Neural crest cell (in vitro differentiated cells): ENCODE results near the gene GKN2. TPM values are rescaled to one million over a fixed set of nuclear protein-coding genes. Genes with fewer than 3 reads are reported as not detected.

Experiments
- DNase-seq: peaks from one replicate; pipeline ENCODE4 v3.0.0; 2021; ENCODE audit warnings: low read depth, mixed read lengths, low spot score
- H3K27ac Mint-ChIP-seq: one replicate; pipeline ENCODE4 v1.8.0; 2021; ENCODE audit warnings: mild to moderate bottlenecking, mixed read lengths; ENCODE audit not compliant: unreplicated experiment
- H3K27me3 Mint-ChIP-seq: 2 replicates; pipeline ENCODE4 v1.8.0; 2021; ENCODE audit warnings: low read depth, mild to moderate bottlenecking, mixed read lengths
- H3K36me3 Mint-ChIP-seq: 2 replicates; pipeline ENCODE4 v1.8.0; 2021; ENCODE audit warnings: low read depth, mild to moderate bottlenecking, mixed read lengths
- H3K4me1 Mint-ChIP-seq: 2 replicates; pipeline ENCODE4 v1.8.0; 2021; ENCODE audit warnings: mixed read lengths
- H3K4me3 Mint-ChIP-seq: one replicate; pipeline ENCODE4 v1.8.0; 2021; ENCODE audit warnings: mild to moderate bottlenecking, mixed read lengths
- H3K9me3 Mint-ChIP-seq: 2 replicates; pipeline ENCODE4 v1.8.0; 2021; ENCODE audit warnings: mixed read lengths
- long read RNA-seq: library from polyadenylated mRNA; unstranded; transcript quantifications from one replicate; pipeline ENCODE4 v2.0.0, GENCODE V29; 2020
- total RNA-seq: library from RNA; stranded (reverse); gene quantifications from 2 replicates; pipeline ENCODE4 v1.2.1, GENCODE V29; 2021
- TF ChIP-seq, protein P1 (sequence below): fragments of 200-600 bp; sonication (generic); conservative IDR thresholded peaks from 2 replicates; pipeline ENCODE4 v1.5.0; 2021; ENCODE audit warnings: antibody characterized with exemption, mild to moderate bottlenecking

The GKN2 gene, protein sequence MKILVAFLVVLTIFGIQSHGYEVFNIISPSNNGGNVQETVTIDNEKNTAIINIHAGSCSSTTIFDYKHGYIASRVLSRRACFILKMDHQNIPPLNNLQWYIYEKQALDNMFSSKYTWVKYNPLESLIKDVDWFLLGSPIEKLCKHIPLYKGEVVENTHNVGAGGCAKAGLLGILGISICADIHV
- not detected in 2 replicates for total RNA-seq
- long read RNA-seq, result 0 reads

DNA sequence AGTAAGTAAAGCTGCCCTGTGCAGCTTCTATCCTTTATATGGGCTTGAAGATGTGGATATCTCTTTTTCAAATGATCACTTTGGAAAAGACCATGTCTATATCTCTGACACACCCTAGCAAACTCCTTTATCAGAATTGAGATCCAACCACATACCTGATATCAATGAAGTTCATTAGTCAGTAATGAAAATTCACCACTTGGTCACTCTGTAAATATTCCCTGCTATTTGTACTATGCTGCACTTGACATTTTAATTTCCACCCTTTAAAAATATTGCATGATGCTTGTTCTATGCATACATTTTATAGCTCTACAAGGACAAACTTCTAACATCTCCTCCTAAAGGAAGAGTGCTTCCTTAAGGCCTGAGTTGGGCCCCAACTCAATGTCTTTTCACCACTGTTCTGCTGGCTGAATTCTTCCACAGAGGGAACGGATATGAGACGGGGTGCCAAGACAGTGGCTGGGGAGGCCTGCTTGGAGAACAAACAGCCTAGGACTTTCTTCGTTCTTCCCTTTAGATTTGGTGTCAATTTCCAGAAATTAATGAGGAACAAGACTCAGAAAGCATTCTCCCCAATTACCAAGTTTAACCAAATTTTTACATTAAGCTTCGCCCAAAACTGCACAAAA lies at the start of gene GKN2:
TSS of gene GKN2 (minus strand) at position 7 of the 635 bp plus-strand sequence. CDS start 32 bp downstream, outside the sequence.
- no peak within 1 kb of the TSS for H3K4me3 Mint-ChIP-seq
- H3K4me1 Mint-ChIP-seq, result no peaks in the 10 kb centered on the region
- TF ChIP-seq, protein P1, sequence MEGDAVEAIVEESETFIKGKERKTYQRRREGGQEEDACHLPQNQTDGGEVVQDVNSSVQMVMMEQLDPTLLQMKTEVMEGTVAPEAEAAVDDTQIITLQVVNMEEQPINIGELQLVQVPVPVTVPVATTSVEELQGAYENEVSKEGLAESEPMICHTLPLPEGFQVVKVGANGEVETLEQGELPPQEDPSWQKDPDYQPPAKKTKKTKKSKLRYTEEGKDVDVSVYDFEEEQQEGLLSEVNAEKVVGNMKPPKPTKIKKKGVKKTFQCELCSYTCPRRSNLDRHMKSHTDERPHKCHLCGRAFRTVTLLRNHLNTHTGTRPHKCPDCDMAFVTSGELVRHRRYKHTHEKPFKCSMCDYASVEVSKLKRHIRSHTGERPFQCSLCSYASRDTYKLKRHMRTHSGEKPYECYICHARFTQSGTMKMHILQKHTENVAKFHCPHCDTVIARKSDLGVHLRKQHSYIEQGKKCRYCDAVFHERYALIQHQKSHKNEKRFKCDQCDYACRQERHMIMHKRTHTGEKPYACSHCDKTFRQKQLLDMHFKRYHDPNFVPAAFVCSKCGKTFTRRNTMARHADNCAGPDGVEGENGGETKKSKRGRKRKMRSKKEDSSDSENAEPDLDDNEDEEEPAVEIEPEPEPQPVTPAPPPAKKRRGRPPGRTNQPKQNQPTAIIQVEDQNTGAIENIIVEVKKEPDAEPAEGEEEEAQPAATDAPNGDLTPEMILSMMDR, result no peak
- peaks cover 2% of the 10 kb centered on the region for H3K9me3 Mint-ChIP-seq
- no peaks in the 10 kb centered on the region for H3K36me3 Mint-ChIP-seq
- DNase-seq, result no peak
- no peak within 1 kb of the TSS for H3K27ac Mint-ChIP-seq
- peaks cover 14% of the 10 kb centered on the region for H3K27me3 Mint-ChIP-seq

GRCh38 chr2:69001879-69002278 lies 49.2 kb upstream of the GKN2 start:
- Mint-ChIP-seq H3K4me1 (no peaks in the 10 kb centered on the region), H3K27ac (no peak overlapping the region), H3K9me3 (peaks cover 15% of the 10 kb centered on the region), H3K4me3 (no peak overlapping the region), H3K36me3 (no peaks in the 10 kb centered on the region), H3K27me3 (peaks cover 35% of the 10 kb centered on the region)
- DNase-seq, result no peak
- TF ChIP-seq, protein P1, result no peak

GRCh38 chr2:68997401-68997800 lies 44.7 kb upstream of the GKN2 start:
- H3K4me1 Mint-ChIP-seq, result peaks cover 6% of the 10 kb centered on the region
- no peaks in the 10 kb centered on the region for H3K36me3 Mint-ChIP-seq
- TF ChIP-seq, protein P1, result no peak
- no peak overlapping the region for H3K27ac Mint-ChIP-seq
- peaks cover 15% of the 10 kb centered on the region for H3K27me3 Mint-ChIP-seq
- H3K9me3 Mint-ChIP-seq, result peaks cover 14% of the 10 kb centered on the region
- no peak overlapping the region for H3K4me3 Mint-ChIP-seq
- DNase-seq, result no peak

- peaks cover 6% of the 10 kb centered on the region for H3K4me1 Mint-ChIP-seq
- peaks cover 15% of the 10 kb centered on the region for H3K27me3 Mint-ChIP-seq
- H3K9me3 Mint-ChIP-seq, result peaks cover 5% of the 10 kb centered on the region
- H3K36me3 Mint-ChIP-seq, result no peaks in the 10 kb centered on the region
- no peak overlapping the region for H3K27ac Mint-ChIP-seq
- H3K4me3 Mint-ChIP-seq, result no peak overlapping the region
- TF ChIP-seq, protein P1, result no peak
- DNase-seq, result no peak
These were observed 43.2 kb upstream of the GKN2 start for GRCh38 chr2:68995916-68996315.

- H3K27me3 Mint-ChIP-seq, result peaks cover 18% of the 10 kb centered on the region
- peaks cover 5% of the 10 kb centered on the region for H3K9me3 Mint-ChIP-seq
- H3K36me3 Mint-ChIP-seq, result no peaks in the 10 kb centered on the region
- H3K27ac Mint-ChIP-seq, result no peak overlapping the region
- H3K4me3 Mint-ChIP-seq, result no peak overlapping the region
- TF ChIP-seq, protein P1, result no peak
- no peak for DNase-seq
- H3K4me1 Mint-ChIP-seq, result peaks cover 6% of the 10 kb centered on the region
These were observed 42.2 kb upstream of the GKN2 start for GRCh38 chr2:68994864-68995263.
